Heart right ventricle (tissue), 16 donors: ENCODE measurements around the gene CPZ. TPM values are rescaled to one million over a fixed set of nuclear protein-coding genes. Genes with fewer than 3 reads are reported as not detected.

ENCODE experiments used
- ATAC-seq, 8 donors: fragments of 200-7000 bp; cut with Tn5 transposase; one replicate each; pipeline ENCODE4 v1.9.1; 2020; ENCODE audit warnings: mild to moderate bottlenecking in 8 of 8, moderate library complexity in 8 of 8, moderate number of reproducible peaks in 1 of 8
- DNase-seq, 2 donors: peaks; one replicate each; pipeline ENCODE4 v3.0.0-alpha.2; 2020
- H3K27ac ChIP-seq, 10 donors: fragments of 200-600 bp; sonication (generic) in 2 of 10; one replicate each; pipeline versions ENCODE4 v1.5.0 to v1.8.0; 2020 to 2022; ENCODE audit warnings: mild to moderate bottlenecking in 3 of 10
- H3K27me3 ChIP-seq, 7 donors: fragments of 200-600 bp; one replicate each; pipeline ENCODE4 v1.8.0; 2021 to 2022; ENCODE audit warnings: mild to moderate bottlenecking in 2 of 7
- H3K36me3 ChIP-seq, 9 donors: fragments of 200-600 bp; sonication (generic) in 1 of 9; one replicate each; pipeline versions ENCODE4 v1.5.0 to v1.8.0; 2020 to 2022; ENCODE audit warnings: mild to moderate bottlenecking in 2 of 9
- H3K4me1 ChIP-seq, 9 donors: fragments of 200-600 bp; sonication (generic) in 1 of 9; one replicate each; pipeline versions ENCODE4 v1.5.0 to v1.8.0; 2020 to 2022; ENCODE audit warnings: mild to moderate bottlenecking in 4 of 9
- H3K4me3 ChIP-seq, 10 donors: fragments of 200-600 bp; sonication (generic) in 2 of 10; one replicate each; pipeline versions ENCODE4 v1.5.0 to v1.8.0; 2020 to 2022; ENCODE audit warnings: mild to moderate bottlenecking in 7 of 10, moderate library complexity in 2 of 10
- H3K9me3 ChIP-seq, 11 donors: fragments of 200-600 bp in 10 of 11; sonication (generic) in 2 of 11; one replicate each; pipeline versions ENCODE4 v1.5.0 to v1.8.0; 2013 to 2022; ENCODE audit warnings: mild to moderate bottlenecking in 2 of 11, control low read depth in 1 of 11, moderate library complexity in 1 of 11
- CTCF ChIP-seq, 9 donors: fragments of 200-600 bp; sonication (generic) in 2 of 9; IDR thresholded peaks; one replicate each; pipeline versions ENCODE4 v1.5.0 to v1.8.0; 2021 to 2022; ENCODE audit warnings: antibody characterized with exemption in 9 of 9, mild to moderate bottlenecking in 5 of 9, moderate library complexity in 1 of 9
- WGBS, 2 donors: extraction: QIAGEN DNeasy Blood & Tissue Kit; methylation state at CpG; one replicate each; pipeline ENCODE4 v1.1.7; 2013; ENCODE audit warnings: inconsistent platforms in 1 of 2; 5-methylcytosine and 5-hydroxymethylcytosine counted together
- intact Hi-C, 10 donors: fragments of 100-400 bp; cut with DNase I; formaldehyde crosslinking; loops; one replicate each; pipeline versions ENCODE4 v1.11.1 to v1.14.2; 2022
- polyA plus RNA-seq, 2 donors: library from polyadenylated mRNA; stranded (reverse); fragments of 200-250 nt; gene quantifications; one replicate each; pipeline ENCODE4 v1.2.3, GENCODE V29; 2013
- total RNA-seq, 10 donors: library from RNA; stranded (reverse); fragmentation: NEBNext Ultra II Directional in 3 of 10; extraction: Animal tissue kit (Norgen Biotek cat#: 25700) in 3 of 10; gene quantifications; one replicate each; pipeline versions ENCODE4 v1.2.1 to v1.2.4, GENCODE V29; 2021 to 2023
- donor health status: Arrhythmogenic right ventricular cardiomyopathy.
- donor health status: ischemic (EF 13 %, LVEDD 7.1; RV severe dilation, severe dysfunction).
- donor health status: healthy with polysubstance abuse.
- donor health status: DM: no; HTN: yes; CAD: no.
- donor health status: DM: no; HTN: no; CAD: no.
- donor health status: ischemic (EF 25% LVEDD 6.9; RV normal size, moderate dysfunction).
- donor health status: ischemic (EF 25% LVEDD 5.7; RV mildly dilated, moderate dysfunction).
- donor health status: healthy.
- donor health status: DM: yes; HTN: yes; CAD: no.
- donor health status: Ischemic cardiomyopathy.
- donor health status: ischemic (EF 35%, LVEDD 5.7; RV mildly dilated, moderate dysfunction).
- donor health status: nonischemic (EF 11% LVEDD 7.7; RV severe dilation, severe dysfunction).
- donor health status: DM: yes; HTN: yes; CAD: no.
- donor health status: PGD.
- donor health status: ischemic (EF 29% LVEDD 5.4; RV normal size, mild dysfunction).
- donor health status: nonischemic (EF 23%, LVEDD 6.1; RV moderate dilation, normal function).

CPZ gene
- total and polyA plus RNA-seq, 12 donors = 0.12 to 0.85 (median 0.70) TPM; not detected in 5

- H3K9me3 ChIP-seq = no peaks in the 10 kb centered on the region
- no peak for TF ChIP-seq CTCF (IDR thresholded peaks at IDR 0.05)
- H3K4me3 ChIP-seq = no peak overlapping the region
- DNase-seq (no peak), ATAC-seq (no peak)
- H3K36me3 ChIP-seq = no peaks in the 10 kb centered on the region
- 39 to 43% methylated on average over 1 of the region's 1 CpG for WGBS, 2 donors
- H3K4me1 ChIP-seq = no peaks in the 10 kb centered on the region
- H3K27ac ChIP-seq = no peak overlapping the region
- intact Hi-C loops = no loop called here
- H3K27me3 ChIP-seq = peaks cover 0 to 29% (median 24%) of the 10 kb centered on the region in 7 donors
These were observed 28.0 kb upstream of the CPZ start for GRCh38 chr4:8564595-8564994.

- H3K27me3 ChIP-seq = peaks cover 0 to 23% (median 12%) of the 10 kb centered on the region in 7 donors
- H3K9me3 ChIP-seq = no peaks in the 10 kb centered on the region
- no peaks in the 10 kb centered on the region for H3K4me1 ChIP-seq
- no peaks in the 10 kb centered on the region for H3K36me3 ChIP-seq
- no peak overlapping the region for H3K4me3 ChIP-seq
- DNase-seq (no peak), ATAC-seq (no peak)
- intact Hi-C loops = no loop called here
- H3K27ac ChIP-seq = no peak overlapping the region
- 36 to 52% methylated on average over 5 of the region's 5 CpGs for WGBS, 2 donors
- TF ChIP-seq CTCF (IDR thresholded peaks at IDR 0.05) = no peak
These were observed 24.4 kb upstream of the CPZ start for GRCh38 chr4:8568068-8568668.

GRCh38 chr4:8570201-8570600 lies 22.4 kb upstream of the CPZ start:
- Histone ChIP-seq H3K36me3 (no peaks in the 10 kb centered on the region), H3K4me1 (no peaks in the 10 kb centered on the region), H3K9me3 (no peaks in the 10 kb centered on the region), H3K4me3 (no peak overlapping the region), H3K27me3 (peaks cover 0 to 25% (median 12%) of the 10 kb centered on the region in 7 donors), H3K27ac (no peak overlapping the region)
- TF ChIP-seq CTCF (IDR thresholded peaks at IDR 0.05) = no peak
- no peak for DNase-seq
- 91 to 93% methylated on average over 1 of the region's 1 CpG for WGBS, 2 donors
- intact Hi-C loops = no loop called here
- ATAC-seq = no peak

- no peak overlapping the region for H3K4me3 ChIP-seq
- no peaks in the 10 kb centered on the region for H3K9me3 ChIP-seq
- intact Hi-C loops = no loop called here
- TF ChIP-seq CTCF (IDR thresholded peaks at IDR 0.05) = no peak
- ATAC-seq (no peak), DNase-seq (no peak)
- H3K27ac ChIP-seq = no peak overlapping the region
- WGBS, 2 donors = 73 to 76% methylated on average over 6 of the region's 6 CpGs
- H3K4me1 ChIP-seq = no peaks in the 10 kb centered on the region
- H3K27me3 ChIP-seq = peaks cover 0 to 11% (median 1%) of the 10 kb centered on the region in 7 donors
- no peaks in the 10 kb centered on the region for H3K36me3 ChIP-seq
These were observed 20.6 kb upstream of the CPZ start for GRCh38 chr4:8571702-8572685.
